HG03139 (cell line): ENCODE measurements around the gene CCBE1.

ENCODE experiments used
- ATAC-seq: cut with Tn5 transposase; IDR thresholded peaks from one replicate; pipeline ENCODE4 v1.9.1; 2021; ENCODE audit not compliant: unreplicated experiment

The CCBE1 gene

GRCh38 chr18:59576541-59577385 is 120.5 kb downstream of the CCBE1 start:
- no peak for ATAC-seq

GRCh38 chr18:59575995-59576394 is 121.2 kb downstream of the CCBE1 start:
- ATAC-seq, result no peak

- ATAC-seq, result no peak
These were observed 123.3 kb downstream of the CCBE1 start for GRCh38 chr18:59573962-59574361.

GRCh38 chr18:59571902-59572301 is 125.3 kb downstream of the CCBE1 start:
- ATAC-seq, result no peak

GRCh38 chr18:59570796-59571195 is 126.4 kb downstream of the CCBE1 start:
- ATAC-seq, result no peak

GRCh38 chr18:59570101-59570775 is 127.0 kb downstream of the CCBE1 start:
- no peak for ATAC-seq

- no peak for ATAC-seq
These were observed 127.8 kb downstream of the CCBE1 start for GRCh38 chr18:59569390-59569791.

GRCh38 chr18:59567431-59567830 is 129.8 kb downstream of the CCBE1 start:
- ATAC-seq, result no peak

GRCh38 chr18:59566533-59566971 is 130.7 kb downstream of the CCBE1 start:
- no peak for ATAC-seq

GRCh38 chr18:59565957-59566356 is 131.3 kb downstream of the CCBE1 start:
- no peak for ATAC-seq

- ATAC-seq, result no peak
These were observed 132.7 kb downstream of the CCBE1 start for GRCh38 chr18:59564561-59564960.

GRCh38 chr18:59563176-59563785 is 133.9 kb downstream of the CCBE1 start:
- no peak for ATAC-seq

GRCh38 chr18:59562751-59563150 is 134.5 kb downstream of the CCBE1 start:
- no peak for ATAC-seq

- ATAC-seq, result no peak
These were observed 135.6 kb downstream of the CCBE1 start for GRCh38 chr18:59561612-59562011.

GRCh38 chr18:59560556-59560955 is 136.7 kb downstream of the CCBE1 start:
- ATAC-seq, result no peak

GRCh38 chr18:59559528-59559927 is 137.7 kb downstream of the CCBE1 start:
- ATAC-seq, result no peak

GRCh38 chr18:59555995-59556659 is 141.1 kb downstream of the CCBE1 start:
- ATAC-seq, result no peak

GRCh38 chr18:59554796-59555335 is 142.4 kb downstream of the CCBE1 start:
- no peak for ATAC-seq

- ATAC-seq, result no peak
These were observed 143.9 kb downstream of the CCBE1 start for GRCh38 chr18:59553273-59553870.

- ATAC-seq, result no peak
These were observed 145.2 kb downstream of the CCBE1 start for GRCh38 chr18:59551902-59552635.
